Activated naive CD4-positive, alpha-beta T cell treated with anti-CD3 and anti-CD28 coated beads, Interleukin-2, amount 10 ng/mL, durations not matched to agents 5 hours and 36 hours (primary cell): ENCODE results near the gene NDC80. TPM values are rescaled to one million over a fixed set of nuclear protein-coding genes. Genes with fewer than 3 reads are reported as not detected.

ENCODE experiments used
- total RNA-seq, 2 experiments: library from RNA; stranded (reverse); gene quantifications; one replicate each; pipeline ENCODE4 v1.2.3, GENCODE V29; 2021

The NDC80 gene
- total RNA-seq = 10 to 100 TPM; 60.0 to 66.9 TPM

GRCh38 chr18:2571200-2572170, at the start of gene NDC80, which contains the start of gene METTL4:
Gene NDC80 (plus strand): TSS chr18:2571557. CDS start chr18:2572986, 1,429 bp downstream.
Gene METTL4 (minus strand): TSS chr18:2571505. CDS start chr18:2567216, 4,289 bp downstream.

GRCh38 chr18:2655178-2655953, 84.0 kb downstream of the NDC80 start, which contains the start of gene SMCHD1:
Gene SMCHD1 (plus strand): TSS chr18:2655726. CDS start chr18:2656076, 350 bp downstream.

Other genes with a start within 250 kb of the NDC80 start
- 10 to 100 TPM; 21.1 to 22.0 TPM for gene METTL4, start 52 bp upstream of the NDC80 start, total RNA-seq
- gene SMCHD1, start 84.2 kb downstream of the NDC80 start, total RNA-seq = 100 to 1,000 TPM; 169 to 174 TPM